GM19238 (cell line): ENCODE results near the gene TMEM145.
"Not testable (repeated sequence)": the region's sequence is repeated elsewhere in the genome, so short reads cannot be mapped to it uniquely, and the experiment has no call there.

Source experiments
- DNase-seq: peaks from one replicate; pipeline ENCODE4 v3.0.0; 2011; ENCODE audit warnings: low spot score; ENCODE audit not compliant: insufficient read length

Gene TMEM145

GRCh38 chr19:42313840-42314755, 989 bp downstream of the TMEM145 start:
- DNase-seq = no peak

GRCh38 chr19:42315024-42315423, 1.9 kb downstream of the TMEM145 start:
- DNase-seq = no peak

GRCh38 chr19:42316223-42317211, 3.4 kb downstream of the TMEM145 start:
- no peak for DNase-seq

- no peak for DNase-seq
Observed at GRCh38 chr19:42317535-42317934, 4.4 kb downstream of the TMEM145 start.

- no peak for DNase-seq
Observed at GRCh38 chr19:42322305-42322704, 9.2 kb downstream of the TMEM145 start.

GRCh38 chr19:42323473-42323851, 10.4 kb downstream of the TMEM145 start:
- no peak for DNase-seq

- no peak for DNase-seq
Observed at GRCh38 chr19:42323852-42324654, 10.9 kb downstream of the TMEM145 start.

- DNase-seq = no peak
Observed at GRCh38 chr19:42324655-42325307, 11.7 kb downstream of the TMEM145 start.

GRCh38 chr19:42325308-42325895, 12.3 kb downstream of the TMEM145 start, which contains the start of gene MEGF8:
MEGF8 (plus strand) TSS chr19:42325635; CDS start chr19:42326244, 609 bp downstream.
- DNase-seq = peak; percentile 98

GRCh38 chr19:42325896-42326771, 13.0 kb downstream of the TMEM145 start:
- DNase-seq = no peak

- no peak for DNase-seq
Observed at GRCh38 chr19:42326969-42327368, 13.9 kb downstream of the TMEM145 start.

- DNase-seq = no peak
Observed at GRCh38 chr19:42327381-42327780, 14.3 kb downstream of the TMEM145 start.

- DNase-seq = no peak
Observed at GRCh38 chr19:42328106-42328505, 15.0 kb downstream of the TMEM145 start.

GRCh38 chr19:42328854-42329253, 15.7 kb downstream of the TMEM145 start:
- no peak for DNase-seq

- DNase-seq = no peak
Observed at GRCh38 chr19:42330241-42330711, 17.2 kb downstream of the TMEM145 start.

GRCh38 chr19:42331333-42331732, 18.2 kb downstream of the TMEM145 start:
- DNase-seq = not testable (repeated sequence)

GRCh38 chr19:42332059-42332458, 18.9 kb downstream of the TMEM145 start:
- no peak for DNase-seq

GRCh38 chr19:42333018-42333417, 19.9 kb downstream of the TMEM145 start:
- no peak for DNase-seq
